LNCAP (cell line): Measurements from ENCODE around the gene FLOT1.

Experiments used
- TF ChIP-seq, protein P1 (sequence below): fragments of 450-650 bp; IDR thresholded peaks from 2 replicates; pipeline ENCODE4 v1.5.1; 2017; ENCODE audit warnings: mild to moderate bottlenecking

Gene FLOT1

DNA sequence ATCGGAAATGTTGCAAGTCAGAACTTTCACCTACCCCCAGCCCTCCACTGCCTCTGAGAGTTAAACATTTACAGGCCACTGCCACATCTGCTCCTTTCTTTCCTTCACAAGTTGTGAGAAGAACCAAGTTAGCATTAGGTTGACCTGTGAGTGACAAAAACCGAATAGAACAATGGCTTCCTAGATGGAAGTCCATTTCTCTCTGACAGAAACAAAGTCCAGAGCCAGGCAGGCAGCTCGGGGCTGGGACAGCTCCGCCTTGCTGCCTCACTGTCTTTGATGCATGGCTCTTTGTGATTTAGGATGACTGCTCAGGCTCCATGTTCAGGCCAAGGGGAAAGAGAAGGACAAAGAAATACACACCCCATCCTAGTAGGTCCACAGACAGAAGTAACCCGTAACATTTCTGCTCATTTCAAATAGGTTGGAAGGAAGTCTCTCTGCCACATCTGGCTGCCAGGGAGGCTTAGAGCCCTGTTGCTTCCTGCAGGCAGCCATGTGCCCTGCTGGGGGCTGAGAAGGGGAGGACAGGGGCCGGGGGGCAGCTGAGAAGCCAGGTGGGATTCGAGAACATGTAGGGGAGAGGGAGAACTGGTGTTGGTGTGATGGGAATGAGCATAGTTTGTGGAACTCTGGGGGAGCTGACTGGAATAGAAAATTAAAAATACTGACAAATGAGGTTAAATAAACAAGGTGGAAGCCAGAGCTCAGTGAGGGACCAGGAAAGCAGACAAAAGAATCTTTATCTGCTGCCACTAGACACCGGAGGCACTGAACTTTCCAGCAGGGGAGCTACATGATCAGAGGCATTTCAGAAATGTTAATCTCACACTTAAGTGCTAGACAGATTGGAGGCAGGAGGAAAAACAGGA is 21.4 kb upstream of the FLOT1 start:
- TF ChIP-seq, protein P1, sequence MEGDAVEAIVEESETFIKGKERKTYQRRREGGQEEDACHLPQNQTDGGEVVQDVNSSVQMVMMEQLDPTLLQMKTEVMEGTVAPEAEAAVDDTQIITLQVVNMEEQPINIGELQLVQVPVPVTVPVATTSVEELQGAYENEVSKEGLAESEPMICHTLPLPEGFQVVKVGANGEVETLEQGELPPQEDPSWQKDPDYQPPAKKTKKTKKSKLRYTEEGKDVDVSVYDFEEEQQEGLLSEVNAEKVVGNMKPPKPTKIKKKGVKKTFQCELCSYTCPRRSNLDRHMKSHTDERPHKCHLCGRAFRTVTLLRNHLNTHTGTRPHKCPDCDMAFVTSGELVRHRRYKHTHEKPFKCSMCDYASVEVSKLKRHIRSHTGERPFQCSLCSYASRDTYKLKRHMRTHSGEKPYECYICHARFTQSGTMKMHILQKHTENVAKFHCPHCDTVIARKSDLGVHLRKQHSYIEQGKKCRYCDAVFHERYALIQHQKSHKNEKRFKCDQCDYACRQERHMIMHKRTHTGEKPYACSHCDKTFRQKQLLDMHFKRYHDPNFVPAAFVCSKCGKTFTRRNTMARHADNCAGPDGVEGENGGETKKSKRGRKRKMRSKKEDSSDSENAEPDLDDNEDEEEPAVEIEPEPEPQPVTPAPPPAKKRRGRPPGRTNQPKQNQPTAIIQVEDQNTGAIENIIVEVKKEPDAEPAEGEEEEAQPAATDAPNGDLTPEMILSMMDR: no peak

DNA sequence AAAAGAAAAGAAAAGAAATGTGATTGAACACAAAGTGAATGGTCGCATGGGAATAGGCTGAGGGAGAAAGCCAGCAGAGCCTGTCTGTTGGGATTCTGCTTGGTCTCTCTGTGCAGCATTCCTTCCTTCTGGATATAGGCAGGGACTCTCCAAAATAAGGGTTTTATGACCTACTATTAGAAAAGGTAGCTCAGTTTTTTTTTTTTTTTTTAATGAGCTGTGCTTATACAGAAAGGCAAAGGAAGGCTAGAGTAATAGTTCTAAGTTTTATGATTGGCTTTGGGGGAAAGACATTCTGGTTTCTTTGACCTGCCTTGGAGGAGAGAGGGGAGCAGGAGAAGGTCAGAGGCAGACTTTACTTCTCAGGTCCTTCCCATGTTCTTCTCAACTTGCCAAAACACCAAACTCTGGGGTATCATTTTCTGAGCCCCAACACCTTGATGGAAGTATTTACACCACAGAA is 20.7 kb upstream of the FLOT1 start:
- TF ChIP-seq, protein P1: no peak

DNA sequence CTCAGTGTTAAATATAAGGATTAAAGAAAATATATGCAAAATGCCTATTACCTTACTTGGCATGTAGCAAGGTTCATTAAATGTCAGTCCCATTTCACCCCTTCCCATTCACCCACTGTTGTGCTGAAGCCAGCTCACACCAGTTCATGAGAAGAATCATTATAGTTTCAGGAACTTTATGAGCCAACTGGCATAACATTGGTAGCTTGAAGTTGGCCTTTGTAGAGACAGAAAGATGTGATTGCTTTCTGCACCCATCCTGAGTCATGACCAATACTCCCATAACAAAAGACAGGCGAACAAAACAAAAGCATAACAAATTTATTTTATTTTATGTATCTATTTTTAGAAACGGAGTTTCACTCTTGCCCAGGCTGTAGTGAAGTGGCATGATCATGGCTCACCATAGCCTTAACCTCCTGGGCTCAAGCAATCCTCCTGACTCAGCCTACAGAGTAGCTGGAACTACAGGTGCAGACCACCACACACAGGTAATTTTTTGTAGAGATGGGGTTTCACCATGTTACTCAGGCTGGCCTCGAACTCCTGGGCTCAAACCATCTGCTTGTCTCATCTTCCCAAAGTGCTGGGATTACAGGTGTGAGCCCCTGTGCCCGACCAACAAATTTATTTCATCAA is 19.4 kb upstream of the FLOT1 start:
- TF ChIP-seq, protein P1: no peak

DNA sequence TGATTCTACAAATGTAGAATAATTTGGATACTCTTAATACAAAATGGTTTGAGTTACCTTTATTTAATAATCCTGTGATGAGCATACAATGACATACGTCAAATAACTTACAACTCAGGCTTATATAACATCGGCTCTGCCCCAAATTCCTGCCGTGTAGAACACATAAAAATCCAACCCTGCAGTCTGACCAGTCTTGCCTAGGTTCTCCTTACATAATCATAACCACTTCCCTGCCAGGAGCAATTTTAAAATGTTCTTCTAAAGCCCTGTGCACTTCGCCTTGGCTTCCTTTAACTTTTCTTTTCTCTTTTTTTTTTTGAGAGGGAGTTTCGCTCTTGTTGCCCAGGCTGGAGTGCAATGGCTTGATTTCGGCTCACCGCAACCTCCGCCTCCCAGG is 18.1 kb upstream of the FLOT1 start:
- TF ChIP-seq, protein P1: no peak

DNA sequence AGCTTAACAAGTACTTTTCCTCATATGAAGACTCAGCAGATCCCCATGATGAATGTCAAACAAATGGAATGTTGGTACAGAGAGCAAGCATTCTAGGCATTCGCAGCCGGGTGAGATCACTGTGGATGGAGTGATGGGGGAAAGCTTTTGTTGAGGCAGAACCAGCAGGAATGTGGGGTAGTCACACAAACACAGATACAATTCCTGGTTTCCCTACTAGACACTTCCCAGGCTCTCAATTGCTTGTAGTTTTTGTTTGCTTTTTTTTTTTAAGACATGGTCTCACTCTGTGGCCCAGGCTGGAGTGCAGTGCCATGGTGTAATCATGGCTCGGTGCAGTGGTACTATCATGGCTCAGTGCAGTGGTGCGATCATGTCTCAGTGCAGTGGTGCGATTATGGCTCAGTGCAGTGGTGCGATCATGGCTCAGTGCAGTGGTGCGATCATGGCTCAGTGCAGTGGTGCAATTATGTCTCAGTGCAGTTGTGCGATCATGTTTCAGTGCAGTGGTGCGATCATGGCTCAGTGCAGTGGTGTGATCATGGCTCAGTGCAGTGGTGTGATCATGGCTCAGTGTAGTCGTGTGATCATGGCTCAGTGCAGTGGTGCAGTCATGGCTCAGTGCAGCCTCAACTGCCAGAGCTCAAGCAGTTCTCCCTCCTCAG is 17.2 kb upstream of the FLOT1 start:
- TF ChIP-seq, protein P1: no peak

DNA sequence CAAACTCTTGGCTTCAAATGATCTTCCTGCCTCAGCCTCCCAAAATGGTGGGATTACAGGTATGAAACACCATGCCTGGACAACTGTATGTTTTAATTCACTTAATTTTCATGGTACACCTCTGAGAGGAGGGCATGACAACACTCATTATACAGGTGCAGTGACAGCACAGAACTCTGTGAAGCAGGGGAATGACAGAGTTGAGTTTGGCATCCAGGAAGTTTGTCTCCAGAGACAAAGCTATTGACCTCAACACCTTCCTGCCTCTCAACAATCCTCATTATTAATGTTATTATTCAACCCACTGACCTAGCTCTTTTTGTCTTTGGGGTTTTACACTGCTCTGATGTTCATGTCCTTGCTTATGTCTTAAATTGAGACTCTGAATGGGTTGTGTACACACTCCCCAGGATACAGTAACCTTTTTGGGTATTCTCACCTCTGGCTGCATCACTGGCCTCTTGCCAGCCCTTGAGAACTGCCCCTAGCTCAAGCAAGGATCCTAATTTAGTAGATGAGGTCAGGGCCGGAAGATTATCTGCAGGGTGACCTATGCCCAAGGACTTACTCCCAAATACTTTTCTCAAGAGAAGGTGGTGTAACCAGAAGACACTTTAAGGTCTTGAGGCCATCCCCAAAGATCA is 14.9 kb upstream of the FLOT1 start:
- TF ChIP-seq, protein P1: no peak

DNA sequence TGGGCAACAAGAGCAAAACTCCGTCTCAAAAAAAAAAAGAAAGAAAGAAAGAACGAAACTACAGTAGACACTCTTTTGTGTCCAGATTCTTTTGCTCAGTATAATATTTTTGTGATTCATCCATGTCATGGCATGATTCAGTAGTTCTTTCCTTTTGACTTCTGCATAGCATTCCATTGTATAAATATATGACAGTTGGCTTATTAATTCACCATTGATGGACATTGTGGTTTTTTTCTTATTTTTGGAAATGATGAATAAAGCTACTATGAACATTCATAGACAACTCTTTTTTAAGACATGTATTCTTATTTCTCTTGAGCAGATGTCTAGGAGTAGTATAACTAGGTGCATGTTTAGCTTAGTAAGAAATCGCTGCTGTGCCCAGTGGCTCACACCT is 12.1 kb upstream of the FLOT1 start:
- TF ChIP-seq, protein P1: no peak
